Measurements from ENCODE around the gene CERS5. TPM values are rescaled to one million over a fixed set of nuclear protein-coding genes. Genes with fewer than 3 reads are reported as not detected.

Gene CERS5
- total and polyA plus RNA-seq, 8 donors, result 12.9 to 84.3 (median 19.3) TPM

GRCh38 chr12:50103767-50104321 lies 63.3 kb downstream of the CERS5 start, which contains the start of gene GPD1:
GPD1 (plus strand) TSS chr12:50104008; CDS start chr12:50104051, 43 bp downstream.
- WGBS, 2 donors, result 5 to 8% methylated on average over 13 of the region's 13 CpGs
- FAIRE-seq (no peak), DNase-seq (peak; percentile 81 to 93 (median 86)), ATAC-seq (peak; percentile 95 to 99 (median 96))
- TF ChIP-seq, protein P1, sequence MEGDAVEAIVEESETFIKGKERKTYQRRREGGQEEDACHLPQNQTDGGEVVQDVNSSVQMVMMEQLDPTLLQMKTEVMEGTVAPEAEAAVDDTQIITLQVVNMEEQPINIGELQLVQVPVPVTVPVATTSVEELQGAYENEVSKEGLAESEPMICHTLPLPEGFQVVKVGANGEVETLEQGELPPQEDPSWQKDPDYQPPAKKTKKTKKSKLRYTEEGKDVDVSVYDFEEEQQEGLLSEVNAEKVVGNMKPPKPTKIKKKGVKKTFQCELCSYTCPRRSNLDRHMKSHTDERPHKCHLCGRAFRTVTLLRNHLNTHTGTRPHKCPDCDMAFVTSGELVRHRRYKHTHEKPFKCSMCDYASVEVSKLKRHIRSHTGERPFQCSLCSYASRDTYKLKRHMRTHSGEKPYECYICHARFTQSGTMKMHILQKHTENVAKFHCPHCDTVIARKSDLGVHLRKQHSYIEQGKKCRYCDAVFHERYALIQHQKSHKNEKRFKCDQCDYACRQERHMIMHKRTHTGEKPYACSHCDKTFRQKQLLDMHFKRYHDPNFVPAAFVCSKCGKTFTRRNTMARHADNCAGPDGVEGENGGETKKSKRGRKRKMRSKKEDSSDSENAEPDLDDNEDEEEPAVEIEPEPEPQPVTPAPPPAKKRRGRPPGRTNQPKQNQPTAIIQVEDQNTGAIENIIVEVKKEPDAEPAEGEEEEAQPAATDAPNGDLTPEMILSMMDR (IDR thresholded peaks at IDR 0.05), result no peak
- peaks cover 0 to 10% (median 5%) of the 10 kb centered on the region in 3 donors for H3K36me3 ChIP-seq
- intact Hi-C loops (cut with DNase I), result no loop called here
- no peaks in the 10 kb centered on the region for H3K27me3 ChIP-seq
- H3K4me3 ChIP-seq, result peak within 1 kb of the TSS in 2 of 4 donors; percentile 11 to 20
- no peaks in the 10 kb centered on the region for H3K9me3 ChIP-seq
- H3K27ac ChIP-seq, result peak within 1 kb of the TSS in 2 of 4 donors; percentile 23 to 24
- H3K4me1 ChIP-seq, result peaks cover 5 to 10% (median 6%) of the 10 kb centered on the region in 3 donors

GRCh38 chr12:50103351-50103750 lies 63.8 kb downstream of the CERS5 start:
- DNase-seq (no peak), FAIRE-seq (no peak), ATAC-seq (peak in 1 of 4 donors; percentile 2)
- TF ChIP-seq, protein P1 (IDR thresholded peaks at IDR 0.05), result no peak
- no peak overlapping the region for H3K4me3 ChIP-seq
- peak overlapping the region in 2 of 4 donors; percentile 23 to 24 for H3K27ac ChIP-seq
- H3K9me3 ChIP-seq, result no peaks in the 10 kb centered on the region
- intact Hi-C loops (cut with DNase I), result no loop called here
- peaks cover 0 to 15% (median 10%) of the 10 kb centered on the region in 3 donors for H3K36me3 ChIP-seq
- no peaks in the 10 kb centered on the region for H3K27me3 ChIP-seq
- peaks cover 5 to 10% (median 6%) of the 10 kb centered on the region in 3 donors for H3K4me1 ChIP-seq
- WGBS, 2 donors, result 83 to 92% methylated on average over 2 of the region's 2 CpGs

GRCh38 chr12:50102646-50103309 lies 64.4 kb downstream of the CERS5 start:
- 76 to 77% methylated on average over 8 of the region's 8 CpGs for whole genome bisulfite sequencing, 2 donors
- no peak overlapping the region for H3K4me3 ChIP-seq
- TF ChIP-seq, protein P1 (IDR thresholded peaks at IDR 0.05), result no peak
- H3K4me1 ChIP-seq, result peaks cover 5 to 10% (median 6%) of the 10 kb centered on the region in 3 donors
- no peaks in the 10 kb centered on the region for H3K27me3 ChIP-seq
- peaks cover 0 to 20% (median 15%) of the 10 kb centered on the region in 3 donors for H3K36me3 ChIP-seq
- intact Hi-C loops (cut with DNase I), result no loop called here
- FAIRE-seq (no peak), ATAC-seq (peak in 2 of 4 donors; percentile 19 to 22), DNase-seq (no peak)
- H3K9me3 ChIP-seq, result no peaks in the 10 kb centered on the region
- no peak overlapping the region for H3K27ac ChIP-seq

DNA sequence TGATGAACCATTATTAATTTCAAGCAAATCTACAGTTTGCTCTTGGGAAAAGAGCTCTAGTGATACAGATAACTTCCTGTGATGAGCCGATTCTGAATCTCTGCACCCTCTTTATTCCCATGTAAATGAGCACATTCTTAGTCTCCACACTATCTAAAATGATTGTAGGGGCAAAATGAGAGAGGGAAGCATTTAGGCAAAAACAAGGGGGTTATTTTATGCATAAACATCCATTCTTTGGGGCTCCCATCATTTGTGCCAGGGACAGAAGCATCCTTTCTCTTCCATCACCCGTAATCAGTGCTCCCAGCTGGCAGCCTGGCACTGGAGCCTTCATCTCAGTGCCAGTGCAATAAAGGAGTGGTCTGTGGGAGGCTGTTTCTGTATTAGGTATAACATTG lies 65.0 kb downstream of the CERS5 start:
- ATAC-seq (no peak), FAIRE-seq (no peak), DNase-seq (no peak)
- H3K27ac ChIP-seq, result no peak overlapping the region
- intact Hi-C loops (cut with DNase I), result no loop called here
- H3K9me3 ChIP-seq, result no peaks in the 10 kb centered on the region
- 82 to 86% methylated on average over 2 of the region's 2 CpGs for WGBS, 2 donors
- no peaks in the 10 kb centered on the region for H3K27me3 ChIP-seq
- TF ChIP-seq, protein P1 (IDR thresholded peaks at IDR 0.05), result no peak
- H3K4me3 ChIP-seq, result no peak overlapping the region
- H3K36me3 ChIP-seq, result peaks cover 0 to 27% (median 18%) of the 10 kb centered on the region in 3 donors
- peaks cover 5 to 10% (median 6%) of the 10 kb centered on the region in 3 donors for H3K4me1 ChIP-seq

Data from pancreas (tissue), 10 donors.